ENCODE measurements around the gene PRCC. TPM values are rescaled to one million over a fixed set of nuclear protein-coding genes. Genes with fewer than 3 reads are reported as not detected.

Gene PRCC
- total RNA-seq, 1 donor from 2014 or later: 9.6 TPM

DNA sequence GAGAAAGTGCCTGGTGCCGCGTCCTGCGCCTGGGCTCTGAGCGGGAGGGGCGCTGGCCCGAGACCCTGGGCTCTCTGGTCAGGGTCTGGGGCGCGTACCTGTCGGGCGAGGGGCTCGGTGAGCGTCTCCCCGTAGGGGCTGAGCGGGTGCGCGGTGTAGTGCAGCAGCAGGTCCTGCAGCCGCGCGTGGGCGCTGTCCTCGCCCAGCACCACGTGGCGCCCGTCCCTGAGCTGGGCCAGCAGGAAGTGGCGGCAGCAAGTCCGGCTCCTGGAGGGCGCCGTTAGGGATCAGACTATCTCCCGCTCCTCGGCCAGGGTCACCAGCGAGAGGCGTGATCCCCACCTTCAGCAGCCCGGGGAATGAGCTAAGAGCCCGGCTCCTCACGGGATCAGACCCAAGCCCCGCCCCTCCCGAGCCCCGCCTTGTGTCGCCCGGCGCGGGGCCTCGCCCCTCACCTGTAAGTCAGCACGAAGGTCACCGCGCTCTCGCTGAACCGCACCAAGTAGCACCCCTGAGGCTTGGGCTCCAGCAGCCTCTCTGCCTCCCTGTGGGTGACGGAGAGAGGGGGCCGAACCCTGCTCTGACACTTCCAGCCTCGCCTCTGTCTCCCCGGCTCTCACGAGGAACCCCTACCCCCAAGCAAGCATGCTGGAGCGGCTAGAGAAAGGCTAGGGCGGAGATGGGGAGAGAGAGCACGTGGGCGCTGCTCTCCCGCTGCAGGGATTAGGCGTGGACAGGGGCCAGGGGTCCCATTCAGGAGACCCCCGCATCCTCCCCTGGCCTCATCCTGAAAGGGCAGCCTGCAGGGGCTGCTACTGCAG, 46.6 kb downstream of the PRCC start:
- DNase-seq (ENCODE audit: low read depth in 2 of 2): peak in 1 of 2 donors; percentile 63

DNA sequence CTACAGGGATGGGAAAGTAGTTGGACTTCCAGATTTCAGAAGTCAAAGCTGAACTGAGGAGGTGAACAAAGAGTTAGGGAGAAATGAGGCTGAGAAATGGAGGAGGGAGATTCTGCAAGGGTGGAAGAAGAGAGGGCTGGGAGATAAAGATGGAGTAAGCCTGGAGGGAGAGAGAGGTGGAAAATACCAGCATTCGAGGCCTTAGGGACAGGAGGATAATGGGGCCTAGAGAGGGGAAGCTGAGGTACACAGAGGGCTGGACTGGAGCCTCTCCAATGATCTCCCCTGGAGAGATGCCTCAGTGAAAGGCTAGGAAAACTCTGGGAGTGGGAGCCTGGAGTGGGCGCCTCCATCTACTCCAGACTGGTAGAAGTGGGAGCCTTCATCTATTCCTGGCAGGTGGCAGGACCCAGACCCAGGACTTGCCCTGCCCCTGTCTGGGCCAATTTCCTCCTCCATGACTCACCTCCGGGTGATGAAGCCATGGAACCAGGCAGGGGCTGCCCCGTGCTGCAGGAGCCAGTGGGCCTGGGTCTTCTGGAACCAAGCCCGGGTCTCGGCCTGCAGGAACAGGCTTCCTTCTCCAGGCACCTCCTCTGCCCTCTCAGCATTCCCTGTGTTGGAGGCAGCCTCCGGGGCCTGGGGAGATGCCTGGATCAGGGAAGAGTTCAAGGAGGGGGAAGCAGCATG, 47.4 kb downstream of the PRCC start:
- peak in 1 of 2 donors; percentile 48 for DNase-seq (ENCODE audit: low read depth in 2 of 2)

DNA sequence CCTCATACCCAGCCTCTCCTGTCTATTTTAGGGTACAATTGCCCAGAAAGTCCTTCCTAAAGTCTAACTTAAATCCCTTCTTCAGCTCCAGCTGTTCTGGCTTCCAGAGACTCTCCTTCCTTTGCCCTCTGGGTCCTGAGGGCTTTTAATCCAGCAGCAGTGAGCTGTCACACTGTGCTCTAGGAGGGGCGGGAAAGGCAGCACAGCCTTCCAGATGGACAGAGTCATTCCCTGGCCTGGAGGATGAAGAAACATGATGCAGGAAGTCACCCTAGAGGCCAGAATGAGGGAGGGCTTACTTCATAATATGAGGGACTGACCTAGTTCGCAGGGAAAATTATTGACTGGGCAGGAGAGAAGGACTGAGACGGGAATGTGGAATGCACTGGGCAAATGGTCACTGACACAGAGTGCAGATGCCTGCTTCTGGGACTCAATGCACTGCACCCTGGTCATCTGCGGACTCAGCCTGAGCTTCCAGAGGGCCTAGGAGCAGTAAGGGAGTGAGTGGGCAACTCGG, 48.0 kb downstream of the PRCC start:
- DNase-seq (ENCODE audit: low read depth in 2 of 2): peak in 1 of 2 donors; percentile 44

DNA sequence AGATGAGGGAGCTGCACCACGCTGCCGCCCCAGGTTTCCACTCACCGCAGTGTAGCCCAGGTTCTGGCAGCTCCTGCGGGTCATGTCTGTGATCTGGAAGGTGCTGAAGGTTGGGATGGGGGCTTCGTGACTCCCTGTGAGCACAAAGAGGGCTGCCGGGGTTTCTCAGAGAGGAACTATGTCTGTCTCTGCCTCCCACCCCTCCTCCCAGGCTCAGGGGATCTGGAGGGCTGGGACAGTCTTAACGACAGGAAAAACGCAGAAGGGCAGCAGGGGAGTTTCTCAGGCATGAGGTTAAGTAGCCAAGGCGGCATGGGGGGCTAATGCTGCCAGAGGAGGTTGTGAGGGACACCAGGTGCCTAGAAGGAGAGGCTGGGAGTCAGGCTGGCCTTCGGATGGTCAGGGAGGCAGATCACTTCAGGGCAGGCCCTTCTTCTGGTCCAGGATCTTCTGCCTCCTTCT, 48.7 kb downstream of the PRCC start:
- no peak for DNase-seq (ENCODE audit: low read depth in 2 of 2)

DNA sequence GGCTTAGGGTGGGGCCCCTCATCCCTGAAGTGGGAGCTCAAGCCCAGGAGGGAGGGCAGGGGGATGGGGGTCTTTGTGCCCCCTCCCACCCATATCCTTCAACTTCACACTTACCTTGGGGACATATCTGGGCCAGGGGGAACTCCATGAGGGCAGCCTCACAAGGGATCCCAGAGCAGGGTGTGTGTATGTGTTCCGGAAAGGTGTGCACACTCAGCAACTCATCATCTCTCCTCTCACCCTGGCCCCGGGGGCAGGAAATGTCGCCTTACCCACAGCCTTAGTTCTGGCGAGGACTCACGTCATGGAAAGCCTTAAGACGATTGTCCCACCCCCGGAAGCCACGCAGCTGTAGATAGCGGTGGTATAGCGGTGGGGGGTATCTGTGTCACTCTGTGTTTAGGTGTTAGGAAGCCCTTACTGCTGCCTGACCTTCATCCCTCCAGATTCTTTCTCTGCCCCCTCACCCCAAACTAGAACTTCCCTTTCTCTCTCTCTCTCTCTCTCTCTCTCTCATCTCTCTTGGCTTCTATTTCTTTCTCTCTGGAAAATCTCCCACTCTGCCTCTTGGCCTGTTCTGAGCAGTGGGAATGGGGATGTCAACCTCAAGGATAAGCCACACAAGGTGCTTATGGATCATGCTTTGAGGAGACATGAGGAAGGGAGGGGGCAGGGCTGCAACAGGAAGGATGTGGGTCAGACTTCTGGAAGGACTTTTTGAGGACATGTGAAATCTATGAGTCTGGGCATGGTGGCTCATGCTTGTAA, 49.4 kb downstream of the PRCC start, which contains the start of gene SH2D2A:
SH2D2A (minus strand) TSS at position 288 of the 768 bp plus-strand sequence; CDS start at position 148, 140 bp downstream.
- DNase-seq (ENCODE audit: low read depth in 2 of 2): peak in 1 of 2 donors; percentile 36

DNA sequence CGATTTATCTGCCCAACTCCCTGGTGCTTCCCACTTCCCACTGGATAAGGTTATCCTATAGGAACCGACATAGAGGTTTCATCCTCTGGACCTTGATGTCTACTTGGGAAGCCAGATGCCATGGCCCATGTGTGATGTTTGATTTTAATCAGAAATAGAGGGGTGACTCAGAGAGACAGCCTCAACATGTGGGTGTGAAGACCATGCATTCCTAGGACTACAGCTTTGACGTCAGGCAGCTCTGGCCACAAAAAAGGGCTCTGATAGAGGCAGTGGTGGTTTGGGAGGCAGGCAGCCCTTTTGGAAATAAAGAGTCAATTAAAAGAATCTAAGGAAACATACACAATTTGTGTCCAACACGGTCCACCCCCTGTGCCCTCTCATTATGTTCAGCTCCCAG, 54.5 kb downstream of the PRCC start:
- no peak for DNase-seq (ENCODE audit: low read depth in 2 of 2)

DNA sequence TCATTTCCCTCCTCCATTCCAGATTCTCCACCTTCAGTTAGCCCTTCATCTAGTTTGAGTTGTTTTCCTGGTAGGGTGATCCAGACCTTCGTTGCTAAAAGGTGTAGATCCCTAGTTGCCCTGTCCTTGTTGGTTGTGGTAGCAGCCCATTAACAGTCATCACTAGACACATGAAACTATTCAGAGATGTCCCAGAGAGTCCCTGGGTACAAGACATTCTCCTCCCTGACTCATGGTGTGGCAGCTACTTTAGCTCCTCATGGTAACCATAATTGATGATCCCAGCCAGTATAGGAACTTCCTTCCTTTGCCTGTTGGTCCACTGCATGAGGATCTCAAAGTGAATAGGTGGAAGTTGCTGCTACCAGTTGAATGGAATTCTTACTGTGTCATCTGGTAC, 55.3 kb downstream of the PRCC start:
- DNase-seq (ENCODE audit: low read depth in 2 of 2): no peak

DNA sequence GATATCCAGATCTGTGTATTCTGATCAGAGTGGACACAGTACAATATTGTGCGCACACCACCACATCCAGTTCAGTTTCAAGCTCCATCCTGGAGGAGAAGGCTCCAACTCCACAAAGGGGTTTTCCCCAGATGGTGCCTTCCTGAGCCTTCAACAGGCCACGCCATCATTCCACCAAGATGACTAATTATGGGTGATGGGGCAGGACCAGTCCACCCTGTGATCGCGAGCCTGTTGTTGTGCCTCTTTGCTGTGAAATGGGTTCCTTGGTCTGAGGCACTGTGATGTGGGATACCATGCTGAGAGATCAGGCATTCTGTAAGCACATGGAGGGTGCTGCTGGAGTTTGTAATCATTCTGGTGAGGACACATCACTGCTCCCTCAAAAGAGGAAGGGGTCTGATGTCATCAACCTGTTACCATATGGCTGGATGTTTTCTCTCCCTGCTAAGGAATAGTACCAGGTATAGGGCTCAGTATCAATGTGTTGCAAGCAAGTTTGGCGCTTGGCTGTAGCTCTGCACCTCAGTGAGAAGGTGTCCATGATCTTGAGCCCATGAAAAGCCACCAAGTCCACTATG, 56.0 kb downstream of the PRCC start:
- no peak for DNase-seq (ENCODE audit: low read depth in 2 of 2)

DNA sequence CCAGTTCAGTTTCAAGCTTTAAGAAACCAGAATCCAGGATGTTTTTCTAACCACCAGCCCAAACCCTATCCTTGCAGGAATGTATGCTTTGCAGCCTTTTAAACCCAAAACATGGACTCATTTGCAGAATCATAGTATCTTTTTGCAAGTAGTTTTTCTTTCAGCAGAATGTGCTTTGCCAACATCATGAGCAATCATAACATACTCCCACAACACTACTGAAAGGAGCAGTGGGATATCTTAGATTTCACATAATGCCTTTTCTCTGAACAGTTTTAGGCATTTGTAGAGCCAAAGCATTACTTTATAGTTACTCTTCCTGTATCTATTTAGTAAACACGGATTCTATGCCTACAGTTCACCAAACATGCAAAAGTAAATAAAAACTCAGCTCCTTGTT, 59.3 kb downstream of the PRCC start:
- no peak for DNase-seq (ENCODE audit: low read depth in 2 of 2)

DNA sequence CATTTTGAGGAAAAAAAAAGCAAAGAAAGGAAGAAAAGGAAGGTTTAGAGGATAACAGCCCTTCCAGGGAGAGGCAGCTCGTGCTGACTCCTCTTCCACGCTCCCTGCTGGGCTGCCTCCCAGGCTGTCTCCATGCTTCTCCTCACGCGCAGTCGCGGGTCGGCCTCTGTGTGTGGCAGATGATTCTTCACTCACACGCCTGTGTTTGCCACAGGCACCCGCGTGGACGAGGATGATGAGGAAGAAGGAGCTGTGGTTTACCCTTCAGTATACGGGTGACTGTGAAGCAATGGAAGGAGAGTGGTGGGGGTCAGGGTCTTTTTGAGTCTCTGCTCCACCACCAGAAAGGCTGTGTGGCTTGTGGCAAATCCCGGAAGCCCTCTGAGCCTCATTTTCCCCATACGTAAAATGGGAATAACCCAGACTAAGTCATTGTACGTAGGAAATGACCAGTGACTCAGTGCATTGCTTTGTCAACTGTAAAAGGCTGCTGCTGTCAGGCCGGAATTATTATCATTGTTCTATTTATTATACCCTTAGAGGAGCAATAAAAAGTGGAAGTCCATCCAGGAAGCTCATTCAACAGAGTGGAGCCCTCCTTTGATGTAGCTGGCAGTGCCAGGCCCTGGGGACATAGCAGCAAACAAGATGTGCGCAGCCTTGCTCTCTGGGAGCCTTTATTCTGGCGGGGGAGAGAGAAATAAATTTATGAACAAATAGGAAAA, 61.2 kb downstream of the PRCC start:
- DNase-seq (ENCODE audit: low read depth in 2 of 2): peak in 1 of 2 donors; percentile 69

DNA sequence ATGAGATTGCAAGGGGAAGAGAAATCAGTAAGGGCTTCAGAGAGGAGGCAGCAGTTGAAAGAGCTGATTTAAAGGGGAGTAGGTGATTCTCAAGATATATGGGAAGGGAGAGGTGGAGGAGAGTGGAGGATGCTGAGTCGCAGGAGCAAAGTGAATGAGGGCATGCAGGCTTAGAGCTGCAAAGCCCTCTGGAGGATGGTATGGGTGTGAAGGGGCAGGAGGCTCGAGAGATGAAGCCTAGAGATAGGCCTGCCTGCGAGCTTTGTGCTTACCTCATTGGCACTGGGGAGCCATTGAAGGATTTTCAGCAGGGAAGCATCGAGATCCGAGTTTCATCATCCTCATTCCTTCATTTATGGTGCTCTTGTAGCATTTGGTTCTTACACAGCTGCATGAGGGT, 65.1 kb downstream of the PRCC start:
- DNase-seq (ENCODE audit: low read depth in 2 of 2): no peak

DNA sequence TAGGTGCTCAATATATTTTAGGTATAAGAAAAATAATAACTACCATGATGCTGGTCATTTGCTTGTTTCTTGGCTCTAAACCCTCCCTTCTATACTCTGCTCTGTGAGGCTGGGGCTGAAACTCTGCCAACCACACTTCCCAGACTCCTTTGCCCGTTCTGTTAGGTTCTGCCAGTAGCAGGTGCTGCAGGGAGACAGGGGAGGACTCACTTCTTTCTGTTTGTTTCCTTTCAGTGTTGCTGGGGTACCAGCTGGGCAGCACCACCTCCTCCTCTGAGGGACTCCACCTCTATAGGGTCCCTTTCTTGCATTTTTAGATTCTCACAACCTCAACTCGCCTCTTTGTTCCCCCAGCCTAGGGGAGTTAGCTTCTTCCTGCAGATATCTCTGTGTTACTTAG, 66.3 kb downstream of the PRCC start:
- no peak for DNase-seq (ENCODE audit: low read depth in 2 of 2)

DNA sequence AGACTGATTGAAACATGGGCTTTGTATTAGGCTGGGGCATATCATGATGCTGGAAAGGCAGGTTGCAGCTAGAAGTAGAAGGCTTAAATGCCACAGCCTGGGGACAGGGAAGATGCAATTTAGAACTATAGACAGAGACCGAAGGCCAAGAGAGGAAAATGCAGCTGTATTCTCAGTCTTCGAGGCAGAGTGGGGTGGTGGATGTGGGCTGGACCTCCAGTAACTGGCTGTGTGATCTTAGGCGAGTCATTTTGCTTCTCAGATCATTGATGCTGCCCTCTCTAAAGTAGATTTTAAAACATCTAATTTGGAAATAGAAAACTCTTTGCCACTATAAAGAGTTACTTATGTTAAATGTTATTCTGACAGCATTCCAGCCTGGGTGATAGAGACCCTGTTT, 67.0 kb downstream of the PRCC start:
- no peak for DNase-seq (ENCODE audit: low read depth in 2 of 2)

DNA sequence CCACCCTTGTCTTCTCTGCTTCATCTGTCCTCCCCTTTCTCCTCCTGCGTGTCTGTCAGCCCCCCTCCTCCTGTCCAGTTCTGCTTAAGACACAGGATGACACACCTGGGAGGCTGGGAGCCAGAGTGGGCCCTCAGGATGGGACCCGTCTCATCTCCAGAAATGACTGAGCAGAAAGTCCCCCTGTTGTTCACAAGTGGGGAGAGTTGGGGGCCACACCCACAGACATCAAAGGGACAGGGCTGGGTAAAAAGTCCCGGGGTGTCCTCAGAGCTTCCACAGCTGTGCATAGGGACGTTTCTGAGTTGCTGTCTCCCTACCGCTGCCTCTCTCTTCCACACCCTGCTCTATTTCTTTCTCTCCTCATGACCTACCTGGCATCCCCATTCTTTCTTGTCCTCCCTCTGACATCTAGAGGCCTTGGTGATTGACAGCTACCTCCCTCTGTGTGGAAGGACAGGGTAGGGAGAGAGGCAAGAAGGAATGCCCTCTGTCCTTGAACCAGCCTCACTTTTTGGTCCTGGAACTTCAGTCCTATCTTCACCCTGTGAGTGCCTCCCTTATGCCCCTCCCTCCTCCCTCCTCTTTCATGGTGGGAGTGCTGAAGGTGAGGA, 68.8 kb downstream of the PRCC start:
- no peak for DNase-seq (ENCODE audit: low read depth in 2 of 2)

DNA sequence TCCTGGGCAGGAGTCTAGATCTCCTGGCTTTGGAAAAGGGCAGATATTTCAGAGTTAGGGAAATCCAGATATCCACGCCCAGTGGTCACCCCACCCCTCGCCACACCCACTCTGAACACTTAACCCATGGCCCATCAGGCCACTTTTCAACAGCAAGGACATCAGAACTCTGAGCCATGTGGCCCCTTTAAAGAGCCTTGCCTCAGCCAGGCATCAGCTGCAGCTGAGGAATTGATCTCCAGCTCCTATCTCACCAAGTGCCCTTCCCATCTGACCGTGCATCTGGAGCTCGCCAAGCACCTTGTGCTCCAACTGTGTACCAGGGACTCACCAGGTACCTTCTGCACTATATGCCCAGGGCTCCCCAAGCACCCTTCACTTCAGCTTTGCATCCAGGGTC, 69.6 kb downstream of the PRCC start:
- no peak for DNase-seq (ENCODE audit: low read depth in 2 of 2)

DNA sequence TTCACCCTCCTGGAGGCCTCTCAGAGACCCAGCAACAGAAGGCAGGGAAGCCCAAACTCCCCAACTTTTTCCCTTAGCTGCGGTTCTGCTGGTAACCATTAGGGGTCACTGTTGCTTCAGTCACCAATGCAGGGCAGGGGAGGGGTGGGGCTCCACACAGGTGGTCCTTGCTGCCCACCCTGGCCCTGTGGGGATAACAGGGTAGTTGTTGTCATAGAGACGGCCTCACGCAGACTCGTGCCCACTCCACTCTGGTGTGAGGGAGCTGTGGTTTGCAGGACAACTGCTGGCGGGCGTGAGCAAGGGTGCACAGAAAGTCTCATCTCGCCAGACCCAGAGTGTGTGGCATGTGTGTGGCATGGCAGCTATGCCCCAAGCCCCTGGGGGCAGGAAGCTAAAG, 71.6 kb downstream of the PRCC start:
- DNase-seq (ENCODE audit: low read depth in 2 of 2): peak in 1 of 2 donors; percentile 29

DNA sequence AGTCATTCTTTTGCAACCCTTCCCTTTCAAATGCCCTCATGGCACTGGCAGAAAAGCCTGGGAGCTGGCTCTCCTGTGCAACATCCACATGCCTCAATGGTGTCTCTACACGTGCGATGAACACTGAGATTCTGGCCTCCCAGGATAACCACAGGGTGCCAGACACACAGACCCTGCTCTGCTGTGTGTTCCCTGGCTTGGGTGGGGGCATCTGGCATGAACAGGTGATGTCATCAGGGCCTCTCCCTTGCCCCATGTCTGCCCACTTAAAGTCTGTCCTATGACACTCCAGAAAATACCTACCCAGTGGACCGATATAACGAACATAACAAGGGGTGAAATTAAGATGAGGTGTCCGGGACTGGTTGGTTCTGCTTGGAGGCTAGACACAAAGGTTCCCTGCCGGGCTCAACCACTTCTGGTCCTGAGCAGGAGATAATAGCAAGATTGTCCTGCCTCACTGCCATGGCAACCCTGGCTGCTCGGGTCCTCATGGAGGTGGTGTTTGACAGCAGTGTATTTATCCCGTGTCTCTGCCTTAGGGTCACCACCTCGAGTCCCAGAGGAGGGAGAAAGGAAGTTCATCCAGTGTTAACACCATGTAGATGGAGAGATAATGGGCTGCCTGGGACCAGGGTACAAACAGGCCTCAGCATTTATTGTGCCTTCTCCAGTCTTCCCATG, 72.2 kb downstream of the PRCC start:
- no peak for DNase-seq (ENCODE audit: low read depth in 2 of 2)

DNA sequence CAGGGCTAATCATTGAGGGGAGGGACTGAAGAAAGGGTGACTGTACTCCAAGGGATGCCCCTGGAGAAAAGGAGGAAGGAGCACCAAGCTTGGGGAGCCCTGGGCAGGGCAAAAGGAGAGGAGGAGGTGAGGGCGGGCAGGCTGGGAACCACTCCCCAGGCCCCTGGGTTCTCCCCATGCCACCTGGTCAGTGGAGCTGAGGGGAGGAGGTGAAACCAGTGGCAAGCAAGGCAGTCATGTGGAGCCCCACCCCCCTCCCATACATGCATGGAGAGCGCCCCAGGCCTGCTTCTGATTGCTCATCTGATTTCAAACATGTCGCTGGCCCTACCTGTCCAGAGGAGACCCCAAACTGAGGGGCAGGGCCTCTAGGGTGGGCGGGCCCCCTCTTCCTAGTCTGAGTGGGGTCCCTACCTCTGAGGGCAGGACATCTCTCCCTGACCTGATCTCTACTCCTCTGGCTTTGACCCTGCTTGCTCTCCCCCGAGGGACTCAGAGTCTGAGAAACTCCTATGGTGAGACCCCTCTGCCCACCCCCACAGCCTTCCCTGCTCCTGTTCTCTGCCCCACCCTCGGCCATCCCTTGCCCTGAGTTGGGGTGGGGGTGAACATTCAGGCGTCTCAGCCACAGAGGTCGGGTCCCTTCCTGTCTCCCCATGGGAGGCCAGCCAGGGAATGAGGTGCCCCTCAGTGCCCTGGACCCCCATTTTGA, 73.0 kb downstream of the PRCC start:
- DNase-seq (ENCODE audit: low read depth in 2 of 2): no peak

DNA sequence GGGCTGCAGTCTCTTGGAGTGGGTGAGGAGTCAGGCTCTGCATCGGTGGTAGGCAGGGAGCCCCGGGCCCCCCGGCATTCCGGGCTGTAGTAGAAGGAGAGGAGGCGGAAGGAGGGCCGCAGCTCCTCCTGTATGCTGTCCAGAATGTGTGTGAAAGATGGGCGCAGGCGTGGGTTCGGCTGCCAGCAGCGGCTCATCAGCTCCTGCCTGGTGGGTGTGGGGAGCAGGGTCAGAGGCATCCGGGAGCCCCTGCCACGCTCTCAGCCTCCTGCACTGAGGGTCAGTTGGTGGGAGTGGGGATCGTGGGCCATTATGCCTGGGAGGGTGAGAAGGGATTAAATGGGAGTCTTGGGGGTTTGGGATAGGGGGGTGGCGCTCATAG, 73.6 kb downstream of the PRCC start:
- DNase-seq (ENCODE audit: low read depth in 2 of 2): no peak

Data from dermis microvascular lymphatic vessel endothelial cell (primary cell).